ENCODE measurements around the gene ULBP2.

GRCh38 chr6:149990661-149991471 is 49.1 kb downstream of the ULBP2 start:
- TF ChIP-seq CTCF (IDR thresholded peaks at IDR 0.05) (no peak), POLR2A (IDR thresholded peaks at IDR 0.05) (no peak)
